GM23338 (cell line): ENCODE data around the gene DNAJC8. TPM values are rescaled to one million over a fixed set of nuclear protein-coding genes. Genes with fewer than 3 reads are reported as not detected.

Experiments used
- ATAC-seq: fragments of 200-7000 bp; cut with Tn5 transposase; 3 replicates; pipeline ENCODE4 v1.9.1; 2020
- DNase-seq: peaks from one replicate; pipeline ENCODE4 v3.0.0-alpha.2; 2015; ENCODE audit warnings: low spot score
- H2AFZ ChIP-seq: fragments of 200-600 bp; sonication (generic); 2 replicates; pipeline ENCODE4 v1.8.0; 2016; ENCODE audit warnings: antibody characterized with exemption, mild to moderate bottlenecking, moderate library complexity
- H3F3A ChIP-seq: fragments of 200-600 bp; sonication (generic); replicated peaks from 2 replicates; pipeline ENCODE4 v1.8.0; 2017; ENCODE audit warnings: antibody characterized with exemption, mixed run types, low read depth
- H3K27ac ChIP-seq: fragments of 200-600 bp; sonication (generic); 2 replicates; pipeline ENCODE4 v1.6.1; 2016; ENCODE audit warnings: low read depth
- H3K27me3 ChIP-seq: fragments of 200-600 bp; sonication (generic); 2 replicates; pipeline ENCODE4 v1.8.0; 2016; ENCODE audit warnings: mild to moderate bottlenecking, mixed run types, moderate library complexity; ENCODE audit not compliant: insufficient read depth
- H3K36me3 ChIP-seq: fragments of 200-600 bp; sonication (generic); 2 replicates; pipeline ENCODE4 v1.8.0; 2016; ENCODE audit warnings: mild to moderate bottlenecking; ENCODE audit not compliant: insufficient read depth
- H3K4me1 ChIP-seq: fragments of 200-600 bp; sonication (generic); 2 replicates; pipeline ENCODE4 v1.8.0; 2016; ENCODE audit warnings: mild to moderate bottlenecking, moderate library complexity; ENCODE audit not compliant: insufficient read depth
- H3K4me2 ChIP-seq: fragments of 200-600 bp; sonication (generic); 2 replicates; pipeline ENCODE4 v1.7.1; 2017; ENCODE audit warnings: mixed run types
- H3K4me3 ChIP-seq: fragments of 200-600 bp; sonication (generic); 2 replicates; pipeline ENCODE4 v1.6.1; 2016; ENCODE audit warnings: mixed run types
- H3K79me2 ChIP-seq: fragments of 200-600 bp; sonication (generic); replicated peaks from 2 replicates; pipeline ENCODE4 v1.8.0; 2017; ENCODE audit warnings: mild to moderate bottlenecking; ENCODE audit not compliant: insufficient read depth
- H3K9me2 ChIP-seq: fragments of 200-600 bp; sonication (generic); 2 replicates; pipeline ENCODE4 v1.8.0; 2017; ENCODE audit not compliant: insufficient read depth
- H4K20me1 ChIP-seq: fragments of 200-600 bp; sonication (generic); replicated peaks from 2 replicates; pipeline ENCODE4 v1.8.0; 2017; ENCODE audit warnings: mild to moderate bottlenecking; ENCODE audit not compliant: insufficient read depth
- H3K27ac Mint-ChIP-seq: 2 replicates; pipeline ENCODE4 v1.8.0; 2020; ENCODE audit warnings: inconsistent platforms, mild to moderate bottlenecking, moderate library complexity, mixed read lengths
- H3K27me3 Mint-ChIP-seq: 3 replicates; pipeline ENCODE4 v1.8.0; 2022; ENCODE audit warnings: low read depth, mild to moderate bottlenecking, moderate library complexity, mixed read lengths, inconsistent platforms; ENCODE audit not compliant: insufficient read depth, poor library complexity
- H3K36me3 Mint-ChIP-seq: 3 replicates; pipeline ENCODE4 v1.8.0; 2021; ENCODE audit warnings: low read depth, mild to moderate bottlenecking, inconsistent platforms, moderate library complexity, mixed read lengths
- H3K4me1 Mint-ChIP-seq: 3 replicates; pipeline ENCODE4 v1.8.0; 2020; ENCODE audit warnings: mild to moderate bottlenecking, inconsistent platforms, mixed read lengths
- H3K4me3 Mint-ChIP-seq: 3 replicates; pipeline ENCODE4 v1.8.0; 2021; ENCODE audit warnings: moderate library complexity, mild to moderate bottlenecking, inconsistent platforms, mixed read lengths
- H3K9me3 Mint-ChIP-seq: 3 replicates; pipeline ENCODE4 v1.8.0; 2020; ENCODE audit warnings: moderate library complexity, mild to moderate bottlenecking, inconsistent platforms, mixed read lengths
- CTCF ChIP-seq, 2 experiments: fragments of 200-600 bp in 1 of 2; sonication (generic) in 1 of 2; conservative IDR thresholded peaks; 2 replicates each; pipeline versions ENCODE4 v1.5.1 to v1.6.1; 2016 to 2017; ENCODE audit warnings: antibody characterized with exemption in 2 of 2, low read depth in 2 of 2, mild to moderate bottlenecking in 2 of 2, moderate library complexity in 1 of 2
- EZH2 ChIP-seq: fragments of 200-600 bp; sonication (generic); IDR thresholded peaks from one replicate; pipeline ENCODE4 v1.8.0; 2017; ENCODE audit warnings: antibody characterized with exemption, mild to moderate bottlenecking, low read depth; ENCODE audit not compliant: unreplicated experiment
- EZH2phosphoT487 ChIP-seq: fragments of 200-600 bp; sonication (generic); IDR thresholded peaks from one replicate; pipeline ENCODE4 v1.8.1; 2018; ENCODE audit warnings: antibody characterized with exemption; ENCODE audit not compliant: unreplicated experiment
- JUNB ChIP-seq: IDR thresholded peaks from one replicate; pipeline ENCODE4 v1.6.1; 2016; ENCODE audit warnings: antibody characterized with exemption; ENCODE audit not compliant: unreplicated experiment
- NANOG ChIP-seq: IDR thresholded peaks from 2 replicates; pipeline ENCODE4 v1.6.1; 2016; ENCODE audit warnings: antibody characterized with exemption, borderline replicate concordance
- ZNF114 ChIP-seq: fragments of 250-450 bp; sonication (Bioruptor Pico); IDR thresholded peaks from 2 replicates; pipeline ENCODE4 v1.5.0; 2020; ENCODE audit warnings: mild to moderate bottlenecking, moderate library complexity
- ZNF331 ChIP-seq: fragments of 250-450 bp; sonication (Bioruptor Pico); IDR thresholded peaks from 2 replicates; pipeline ENCODE4 v1.5.0; 2020; ENCODE audit warnings: low read depth, mild to moderate bottlenecking, moderate library complexity
- polyA plus RNA-seq: library from polyadenylated mRNA; unstranded; fragments of >200 nt; fragmentation: Nextera tagmentation; extraction: Ambion mirVana; gene quantifications from 2 replicates; pipeline ENCODE4 v1.2.1, GENCODE V29; 2016
- total RNA-seq: library from RNA; depleted of rRNA; stranded (reverse); fragments of >200 nt; shearing (Covaris generic); gene quantifications from 2 replicates; pipeline ENCODE4 v1.2.3, GENCODE V29; 2014

The DNAJC8 gene
- total and polyA plus RNA-seq, 2 experiments from 2014 or later, result 67.3 to 210 TPM

DNA sequence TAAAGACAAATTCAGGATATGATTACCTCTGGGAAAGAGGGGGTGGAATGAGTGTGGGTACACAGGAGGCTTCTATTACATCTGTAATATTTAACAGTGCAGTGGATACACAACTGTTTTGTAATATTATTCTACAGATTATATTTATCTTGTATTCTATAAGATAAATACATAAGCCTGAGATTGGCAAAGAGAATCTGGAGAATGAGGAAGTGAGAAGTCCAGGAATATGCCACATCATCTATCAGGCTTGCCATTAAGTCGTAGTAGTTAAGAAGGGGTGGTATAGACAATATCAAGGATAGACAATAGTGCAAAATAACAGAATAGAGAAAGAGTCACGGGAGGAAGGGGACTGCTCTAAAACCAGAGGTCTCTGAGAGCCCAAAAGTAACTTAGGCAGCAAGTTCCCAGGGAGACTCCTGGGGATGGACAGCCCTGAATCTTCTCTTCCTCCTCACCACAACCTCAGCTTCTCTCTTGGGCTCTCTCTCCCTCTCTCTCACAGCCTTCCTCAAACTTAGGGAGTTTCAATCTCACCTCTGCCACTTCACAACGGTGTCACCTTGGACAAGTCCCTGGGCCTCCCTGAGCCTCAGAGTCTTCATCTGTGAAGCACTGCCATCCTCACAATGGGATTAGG is 42.4 kb downstream of the DNAJC8 start:
- peaks cover 7% of the 10 kb centered on the region; the same call in 1 of the 2 replicates for H3K4me1 ChIP-seq
- no peaks in the 10 kb centered on the region for H3K27me3 ChIP-seq
- no peak for ATAC-seq
- peaks cover 5% of the 10 kb centered on the region for H3K27me3 Mint-ChIP-seq
- H3K4me1 Mint-ChIP-seq, result peaks cover 9% of the 10 kb centered on the region
- no peak overlapping the region for H2AFZ ChIP-seq
- no peak overlapping the region for H3K4me3 Mint-ChIP-seq
- TF ChIP-seq EZH2 (no peak), CTCF (conservative IDR thresholded peaks at IDR 0.05; ENCODE audit: low read depth in 2 of 2) (no peak), ZNF114 (CRISPR knock-in tag) (no peak), NANOG (no peak)
- no peak overlapping the region for H3K4me3 ChIP-seq
- no peak overlapping the region for H3K4me2 ChIP-seq
- H3K27ac ChIP-seq, result no peak overlapping the region
- no peaks in the 10 kb centered on the region for H3K36me3 Mint-ChIP-seq
- no peaks in the 10 kb centered on the region for H3K9me2 ChIP-seq
- peak overlapping the region; percentile 49; the same call in 1 of the 2 replicates for H3K27ac Mint-ChIP-seq
- no peaks in the 10 kb centered on the region for H4K20me1 ChIP-seq
- no peaks in the 10 kb centered on the region for H3F3A ChIP-seq
- DNase-seq, result no peak
- no peaks in the 10 kb centered on the region for H3K79me2 ChIP-seq
- H3K9me3 Mint-ChIP-seq, result no peaks in the 10 kb centered on the region; the same call in 2 of the 3 replicates
- no peaks in the 10 kb centered on the region for H3K36me3 ChIP-seq

- no peaks in the 10 kb centered on the region for H4K20me1 ChIP-seq
- H2AFZ ChIP-seq, result no peak overlapping the region
- H3K27me3 Mint-ChIP-seq, result peaks cover 8% of the 10 kb centered on the region
- H3K27ac ChIP-seq, result no peak overlapping the region
- H3K27me3 ChIP-seq, result no peaks in the 10 kb centered on the region
- no peaks in the 10 kb centered on the region for H3K9me2 ChIP-seq
- DNase-seq (no peak), ATAC-seq (no peak)
- H3K4me2 ChIP-seq, result no peak overlapping the region
- no peak overlapping the region for H3K4me3 Mint-ChIP-seq
- H3K79me2 ChIP-seq, result no peaks in the 10 kb centered on the region
- H3K9me3 Mint-ChIP-seq, result no peaks in the 10 kb centered on the region; the same call in 2 of the 3 replicates
- H3K4me1 ChIP-seq, result peaks cover 3% of the 10 kb centered on the region; the same call in 1 of the 2 replicates
- 0 out of 2 replicates have a peak, but pooled peaks cover 3% of the 10 kb centered on the region for H3F3A ChIP-seq
- H3K27ac Mint-ChIP-seq, result no peak overlapping the region
- no peaks in the 10 kb centered on the region for H3K36me3 Mint-ChIP-seq
- no peaks in the 10 kb centered on the region for H3K36me3 ChIP-seq
- no peak overlapping the region for H3K4me3 ChIP-seq
- H3K4me1 Mint-ChIP-seq, result no peaks in the 10 kb centered on the region
- TF ChIP-seq EZH2phosphoT487 (no peak), JUNB (no peak), NANOG (no peak), ZNF331 (CRISPR knock-in tag) (no peak)
These were observed 47.8 kb downstream of the DNAJC8 start for GRCh38 chr1:28185071-28185470.
